ENCODE measurements around the gene GFM1.
"Not testable (repeated sequence)": the region's sequence is repeated elsewhere in the genome, so short reads cannot be mapped to it uniquely, and the experiment has no call there.

The GFM1 gene

GRCh38 chr3:158683230-158683962 lies 39.1 kb downstream of the GFM1 start:
- H3K27ac ChIP-seq, result no peak overlapping the region
- no peaks in the 10 kb centered on the region for H3K9me3 ChIP-seq (ENCODE audit: low read depth, low read length)
- TF ChIP-seq FOXP2 (optimal IDR thresholded peaks at IDR 0.05; ENCODE audit: control extremely low read depth, extremely low read length, insufficient read depth) (no peak), POLR2AphosphoS5 (IDR thresholded peaks at IDR 0.05; ENCODE audit: borderline replicate concordance, low read depth, low read length) (no peak), EZH2 (IDR thresholded peaks at IDR 0.05) (no peak)
- no peak for DNase-seq (ENCODE audit: low read depth, low spot score)
- peaks cover 34% of the 10 kb centered on the region for H3K36me3 ChIP-seq (ENCODE audit: insufficient read depth, low read length)
- H3K9ac ChIP-seq (ENCODE audit: insufficient read length), result peak overlapping the region; percentile 43
- no peak overlapping the region for H3K4me3 ChIP-seq

- Histone ChIP-seq H3K9ac (ENCODE audit: insufficient read length) (no peak overlapping the region), H3K9me3 (ENCODE audit: low read depth, low read length) (no peaks in the 10 kb centered on the region), H3K27ac (no peak overlapping the region), H3K4me3 (no peak overlapping the region), H3K36me3 (ENCODE audit: insufficient read depth, low read length) (peaks cover 33% of the 10 kb centered on the region)
- no peak for DNase-seq (ENCODE audit: low read depth, low spot score)
- no peak for TF ChIP-seq EZH2 (IDR thresholded peaks at IDR 0.05)
- no peak for TF ChIP-seq FOXP2 (optimal IDR thresholded peaks at IDR 0.05; ENCODE audit: control extremely low read depth, extremely low read length, insufficient read depth)
- TF ChIP-seq POLR2AphosphoS5 (IDR thresholded peaks at IDR 0.05; ENCODE audit: borderline replicate concordance, low read depth, low read length), result no peak
These were observed 40.8 kb downstream of the GFM1 start for GRCh38 chr3:158685159-158685558.

- not testable (repeated sequence) for H3K9ac ChIP-seq (ENCODE audit: insufficient read length); H3K4me3 ChIP-seq; DNase-seq (ENCODE audit: low read depth, low spot score); H3K27ac ChIP-seq; H3K9me3 ChIP-seq (ENCODE audit: low read depth, low read length)
- peaks cover 37% of the 10 kb centered on the region for H3K36me3 ChIP-seq (ENCODE audit: insufficient read depth, low read length)
These were observed 49.6 kb downstream of the GFM1 start for GRCh38 chr3:158693866-158694456.

DNA sequence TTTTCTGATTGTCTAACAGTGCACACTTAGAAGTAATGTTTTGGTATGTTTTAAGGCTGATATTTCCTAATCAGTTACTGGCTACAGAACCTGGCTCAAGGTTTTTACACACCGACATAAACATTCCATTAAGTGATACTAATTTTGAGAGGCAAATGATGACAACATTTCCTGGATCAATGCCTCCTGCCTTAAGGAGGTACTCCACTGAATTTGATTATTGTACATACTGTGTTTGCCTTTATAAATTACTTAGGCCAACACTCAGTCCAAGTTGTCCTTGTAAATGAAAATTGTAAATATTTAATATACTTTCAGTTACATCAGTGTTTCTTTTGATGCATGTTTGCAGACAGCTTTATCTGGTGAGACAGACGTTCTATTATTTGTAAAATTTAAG lies 52.3 kb downstream of the GFM1 start:
- H3K36me3 ChIP-seq (ENCODE audit: insufficient read depth, low read length), result peaks cover 23% of the 10 kb centered on the region
- H3K4me3 ChIP-seq, result no peak overlapping the region
- no peak for TF ChIP-seq FOXP2 (optimal IDR thresholded peaks at IDR 0.05; ENCODE audit: control extremely low read depth, extremely low read length, insufficient read depth)
- TF ChIP-seq POLR2AphosphoS5 (IDR thresholded peaks at IDR 0.05; ENCODE audit: borderline replicate concordance, low read depth, low read length), result no peak
- no peak for TF ChIP-seq EZH2 (IDR thresholded peaks at IDR 0.05)
- DNase-seq (ENCODE audit: low read depth, low spot score), result no peak
- no peaks in the 10 kb centered on the region for H3K9me3 ChIP-seq (ENCODE audit: low read depth, low read length)
- no peak overlapping the region for H3K9ac ChIP-seq (ENCODE audit: insufficient read length)
- H3K27ac ChIP-seq, result no peak overlapping the region

DNA sequence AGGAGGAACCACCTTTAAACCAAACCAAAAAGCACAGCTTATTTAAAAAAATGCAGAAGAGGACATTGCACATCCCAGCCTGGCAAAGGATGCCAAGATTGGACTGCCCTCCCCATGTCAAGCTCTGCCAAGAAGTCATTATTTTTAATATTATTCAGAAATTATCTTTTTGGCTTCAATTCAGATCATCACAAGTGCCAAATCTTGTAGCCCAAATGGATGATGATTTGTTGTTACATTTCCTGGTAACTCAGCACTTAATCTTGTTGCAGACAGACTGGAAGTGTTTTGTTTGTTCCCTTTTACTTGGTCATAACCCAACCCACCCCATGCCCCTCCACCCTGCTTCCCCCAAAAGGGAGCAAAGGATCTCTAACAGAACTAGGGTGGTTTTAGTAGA lies 56.2 kb downstream of the GFM1 start:
- Histone ChIP-seq H3K9me3 (ENCODE audit: low read depth, low read length) (no peaks in the 10 kb centered on the region), H3K36me3 (ENCODE audit: insufficient read depth, low read length) (no peaks in the 10 kb centered on the region; the same call in 1 of the 2 replicates), H3K27ac (no peak overlapping the region), H3K9ac (ENCODE audit: insufficient read length) (no peak overlapping the region), H3K4me3 (no peak overlapping the region)
- DNase-seq (ENCODE audit: low read depth, low spot score), result no peak
- TF ChIP-seq POLR2AphosphoS5 (IDR thresholded peaks at IDR 0.05; ENCODE audit: borderline replicate concordance, low read depth, low read length) (no peak), EZH2 (IDR thresholded peaks at IDR 0.05) (no peak), FOXP2 (optimal IDR thresholded peaks at IDR 0.05; ENCODE audit: control extremely low read depth, extremely low read length, insufficient read depth) (no peak)

DNA sequence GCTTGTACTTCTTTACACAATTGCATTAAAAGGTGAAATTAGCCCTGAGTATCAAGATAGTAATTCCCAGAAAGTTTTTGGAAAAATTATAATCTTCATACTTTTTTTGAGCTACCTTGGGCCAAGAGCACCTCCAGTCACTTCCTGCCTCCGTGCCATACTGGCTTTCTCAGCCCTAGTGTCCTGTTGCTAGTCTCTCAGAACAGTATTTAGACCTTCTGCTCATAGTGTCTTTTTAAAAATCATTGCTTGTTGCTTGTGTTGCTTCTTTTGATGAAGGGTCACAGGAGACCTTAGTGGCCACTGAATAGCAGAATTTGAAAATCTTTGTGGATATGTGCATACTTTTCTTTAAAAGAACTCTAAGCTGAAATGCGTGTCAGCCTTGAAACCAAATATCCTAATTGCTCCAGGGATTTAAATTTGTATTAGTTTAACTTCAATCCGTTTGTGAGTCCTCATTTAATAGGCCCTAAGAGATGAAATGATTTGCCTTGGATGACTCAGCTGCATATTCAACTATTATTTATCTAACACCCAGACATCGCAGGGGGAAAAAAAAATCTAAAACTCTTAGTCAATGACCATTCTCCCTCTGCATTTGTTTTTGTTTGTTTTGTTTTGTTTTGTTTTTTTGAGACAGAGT lies 57.2 kb downstream of the GFM1 start:
- Histone ChIP-seq H3K9me3 (ENCODE audit: low read depth, low read length) (no peaks in the 10 kb centered on the region), H3K4me3 (no peak overlapping the region), H3K27ac (no peak overlapping the region), H3K36me3 (ENCODE audit: insufficient read depth, low read length) (no peaks in the 10 kb centered on the region; the same call in 1 of the 2 replicates), H3K9ac (ENCODE audit: insufficient read length) (no peak overlapping the region)
- DNase-seq (ENCODE audit: low read depth, low spot score), result no peak
- TF ChIP-seq POLR2AphosphoS5 (IDR thresholded peaks at IDR 0.05; ENCODE audit: borderline replicate concordance, low read depth, low read length), result no peak
- no peak for TF ChIP-seq EZH2 (IDR thresholded peaks at IDR 0.05)
- no peak for TF ChIP-seq FOXP2 (optimal IDR thresholded peaks at IDR 0.05; ENCODE audit: control extremely low read depth, extremely low read length, insufficient read depth)

GRCh38 chr3:158702815-158703481 lies 58.6 kb downstream of the GFM1 start:
- Histone ChIP-seq H3K9ac (ENCODE audit: insufficient read length) (no peak overlapping the region), H3K9me3 (ENCODE audit: low read depth, low read length) (no peaks in the 10 kb centered on the region), H3K36me3 (ENCODE audit: insufficient read depth, low read length) (peaks cover 4% of the 10 kb centered on the region), H3K27ac (no peak overlapping the region), H3K4me3 (no peak overlapping the region)
- no peak for TF ChIP-seq EZH2 (IDR thresholded peaks at IDR 0.05)
- TF ChIP-seq FOXP2 (optimal IDR thresholded peaks at IDR 0.05; ENCODE audit: control extremely low read depth, extremely low read length, insufficient read depth), result no peak
- TF ChIP-seq POLR2AphosphoS5 (IDR thresholded peaks at IDR 0.05; ENCODE audit: borderline replicate concordance, low read depth, low read length), result no peak
- DNase-seq (ENCODE audit: low read depth, low spot score), result no peak

DNA sequence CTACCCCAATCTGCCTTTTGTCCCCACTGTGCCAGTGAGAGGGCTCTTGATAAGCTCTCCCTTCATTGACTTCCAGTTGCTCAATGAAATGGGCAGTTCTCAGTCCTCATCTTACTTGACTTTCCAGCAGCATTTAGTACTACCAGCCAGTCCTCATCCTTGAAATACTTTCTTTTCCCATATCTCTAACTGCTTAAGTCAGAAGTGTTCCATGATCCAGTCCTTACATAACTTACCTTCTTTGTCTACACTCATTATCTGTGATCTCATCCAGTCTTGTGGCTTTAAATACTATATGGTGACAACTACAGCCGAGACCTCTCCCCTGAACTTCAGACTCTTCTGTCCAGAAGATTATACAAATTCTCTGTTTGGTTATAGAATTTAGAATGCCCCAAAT lies 59.2 kb downstream of the GFM1 start:
- Histone ChIP-seq H3K36me3 (ENCODE audit: insufficient read depth, low read length) (peaks cover 9% of the 10 kb centered on the region), H3K9ac (ENCODE audit: insufficient read length) (no peak overlapping the region), H3K9me3 (ENCODE audit: low read depth, low read length) (no peaks in the 10 kb centered on the region), H3K4me3 (no peak overlapping the region), H3K27ac (no peak overlapping the region)
- TF ChIP-seq EZH2 (IDR thresholded peaks at IDR 0.05) (no peak), POLR2AphosphoS5 (IDR thresholded peaks at IDR 0.05; ENCODE audit: borderline replicate concordance, low read depth, low read length) (no peak), FOXP2 (optimal IDR thresholded peaks at IDR 0.05; ENCODE audit: control extremely low read depth, extremely low read length, insufficient read depth) (no peak)
- no peak for DNase-seq (ENCODE audit: low read depth, low spot score)

All from SK-N-MC (cell line).